GM18502 (cell line): ENCODE measurements around the gene YAF2.
"Not testable (repeated sequence)": the region's sequence is repeated elsewhere in the genome, so short reads cannot be mapped to it uniquely, and the experiment has no call there.

Experiments used
- ATAC-seq: cut with Tn5 transposase; IDR thresholded peaks from one replicate; pipeline ENCODE4 v1.9.1; 2021; ENCODE audit warnings: mild to moderate bottlenecking; ENCODE audit not compliant: unreplicated experiment, poor library complexity

YAF2 gene

GRCh38 chr12:42255866-42256261 lies 17.8 kb upstream of the YAF2 start:
- ATAC-seq = peak; percentile 57

GRCh38 chr12:42255221-42255865 lies 17.3 kb upstream of the YAF2 start:
- peak; percentile 46 for ATAC-seq

GRCh38 chr12:42252645-42253044 lies 14.6 kb upstream of the YAF2 start:
- not testable (repeated sequence) for ATAC-seq

- ATAC-seq = not testable (repeated sequence)
These were observed 11.0 kb upstream of the YAF2 start for GRCh38 chr12:42249033-42249432.

GRCh38 chr12:42240131-42240750 lies 2.2 kb upstream of the YAF2 start:
- no peak for ATAC-seq

GRCh38 chr12:42237853-42238239 lies 202 bp downstream of the YAF2 start:
- ATAC-seq = peak; percentile 32

- ATAC-seq = peak; percentile 82
These were observed 796 bp downstream of the YAF2 start for GRCh38 chr12:42237052-42237852.

DNA sequence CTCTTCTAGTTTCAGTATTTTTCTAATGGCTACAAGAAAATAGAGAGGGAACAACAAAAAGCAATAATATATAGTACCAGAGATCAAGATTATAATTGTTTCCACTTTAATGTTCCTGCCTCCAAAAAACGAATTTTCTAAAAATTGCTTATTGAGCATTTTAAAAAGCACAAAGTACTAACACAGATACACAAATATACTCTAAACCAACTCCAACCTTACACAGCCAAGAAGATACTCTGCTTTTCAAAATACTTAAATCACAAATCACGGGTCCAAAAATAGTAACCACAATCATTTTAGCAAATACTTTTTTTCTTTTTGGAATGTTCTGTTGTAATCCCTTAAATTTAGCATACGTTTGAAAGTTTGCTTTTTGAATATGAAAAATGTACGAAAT lies 2.0 kb downstream of the YAF2 start:
- ATAC-seq = no peak

DNA sequence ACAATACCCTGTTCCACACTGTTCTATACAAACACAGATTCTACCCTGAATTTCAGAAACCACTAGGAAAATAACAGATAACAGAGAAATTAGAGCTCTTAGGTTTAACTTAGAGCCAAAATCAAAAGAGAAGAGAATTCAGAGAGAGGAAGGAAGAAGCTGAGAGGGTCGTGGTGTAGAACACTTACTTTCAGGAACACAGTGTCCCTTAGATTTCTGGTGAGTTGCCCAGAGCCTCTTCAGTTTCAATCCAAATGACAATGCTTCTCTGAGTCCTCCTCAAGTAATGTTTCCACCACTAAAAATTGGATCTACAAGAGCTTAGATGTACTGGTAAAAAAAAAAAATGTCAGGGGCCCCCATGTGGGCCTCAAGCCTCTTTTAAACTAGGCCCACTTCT lies 2.6 kb downstream of the YAF2 start:
- no peak for ATAC-seq

DNA sequence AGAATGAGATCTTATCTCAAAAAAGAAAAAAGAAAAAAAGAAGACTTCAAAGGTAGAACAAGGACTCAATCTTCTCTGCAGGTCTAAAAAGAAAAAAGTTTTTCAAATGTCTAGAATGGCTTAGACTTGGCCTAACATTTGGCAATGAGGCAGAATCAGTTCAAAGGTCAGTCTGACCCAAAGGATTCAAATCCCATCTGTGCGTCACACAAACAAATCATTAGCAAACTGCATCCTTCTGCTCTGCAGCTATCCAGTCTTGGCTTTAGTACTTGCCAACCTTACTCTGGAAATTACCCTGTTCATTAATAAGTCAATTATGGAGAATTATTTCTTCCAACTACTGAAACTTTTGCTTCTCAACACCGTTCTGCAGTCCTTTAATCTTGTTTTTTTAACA lies 3.1 kb downstream of the YAF2 start:
- ATAC-seq = no peak

GRCh38 chr12:42227525-42227924 lies 10.5 kb downstream of the YAF2 start:
- ATAC-seq = not testable (repeated sequence)

DNA sequence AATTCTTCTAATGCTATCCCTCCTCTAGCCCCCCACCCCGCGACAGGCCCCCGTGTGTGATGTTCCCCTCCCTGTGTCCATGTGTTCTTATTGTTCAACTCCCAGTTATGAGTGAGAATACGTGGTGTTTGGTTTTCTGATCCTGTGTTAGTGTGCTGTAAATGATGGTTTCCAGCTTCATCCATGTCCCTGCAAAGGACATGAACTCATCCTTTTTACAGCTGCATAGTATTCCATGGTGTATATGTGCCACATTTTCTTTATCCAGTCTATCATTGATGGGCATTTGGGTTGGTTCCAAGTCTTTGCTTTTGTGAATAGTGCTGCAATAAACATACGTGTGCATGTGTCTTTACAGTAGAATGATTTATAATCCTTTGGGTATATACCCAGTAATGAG lies 13.5 kb downstream of the YAF2 start:
- ATAC-seq = not testable (repeated sequence)

- ATAC-seq = no peak
These were observed 15.3 kb downstream of the YAF2 start for GRCh38 chr12:42222724-42223123.

DNA sequence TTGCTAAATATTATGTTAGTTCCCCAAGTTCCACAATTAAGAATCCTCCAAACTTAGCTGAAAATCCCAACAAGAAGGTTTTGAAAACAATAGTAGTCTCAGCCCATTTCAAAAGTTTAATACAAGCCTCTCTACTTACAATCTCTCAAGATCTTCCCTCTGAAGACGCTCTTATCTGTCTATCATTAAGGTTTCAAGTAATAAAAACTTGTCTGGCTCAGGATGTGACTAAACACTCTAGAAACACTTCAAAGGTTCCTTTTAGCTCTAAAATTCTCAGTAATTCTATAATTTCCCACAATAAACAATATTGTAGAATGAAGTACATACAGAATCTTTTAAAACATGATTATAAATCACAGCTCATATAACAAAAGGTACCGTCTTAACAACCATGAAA lies 16.3 kb downstream of the YAF2 start:
- ATAC-seq = no peak

GRCh38 chr12:42217656-42218055 lies 20.4 kb downstream of the YAF2 start:
- ATAC-seq = no peak

- ATAC-seq = no peak
These were observed 21.3 kb downstream of the YAF2 start for GRCh38 chr12:42216737-42217136.

GRCh38 chr12:42215759-42216158 lies 22.3 kb downstream of the YAF2 start:
- ATAC-seq = not testable (repeated sequence)

DNA sequence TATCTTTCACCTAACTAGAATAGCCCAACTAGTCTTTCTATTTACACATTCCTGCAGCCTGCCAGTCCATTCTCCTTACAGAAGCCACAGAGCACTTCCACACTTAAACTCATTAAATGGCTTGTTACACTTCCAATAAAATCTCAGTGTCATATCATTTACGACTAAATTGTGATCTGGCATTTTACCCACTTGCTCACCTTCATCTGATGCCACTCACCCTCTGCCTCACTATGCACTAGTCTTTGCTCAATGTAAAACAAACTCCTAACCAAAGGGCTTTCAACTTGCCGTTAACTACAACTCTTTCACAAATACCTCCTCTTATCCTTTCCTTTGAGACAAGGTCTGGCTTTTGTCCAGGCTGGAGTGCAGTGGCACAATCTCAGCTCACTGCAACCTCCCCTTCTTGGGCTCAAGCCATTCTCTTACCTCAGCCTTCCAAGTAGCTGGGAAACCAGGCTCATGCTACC lies 24.1 kb downstream of the YAF2 start:
- ATAC-seq = no peak

GRCh38 chr12:42213023-42213422 lies 25.0 kb downstream of the YAF2 start:
- ATAC-seq = no peak

- peak; percentile 54 for ATAC-seq
These were observed 29.5 kb downstream of the YAF2 start for GRCh38 chr12:42208574-42208973.

GRCh38 chr12:42204819-42205218 lies 33.2 kb downstream of the YAF2 start:
- ATAC-seq = no peak
